Measurements from ENCODE around the gene CLDN5. TPM values are rescaled to one million over a fixed set of nuclear protein-coding genes. Genes with fewer than 3 reads are reported as not detected.

CLDN5 gene
- polyA plus RNA-seq, 3 donors from 2014 or later: 0.46 to 3.6 TPM; not detected in 1

DNA sequence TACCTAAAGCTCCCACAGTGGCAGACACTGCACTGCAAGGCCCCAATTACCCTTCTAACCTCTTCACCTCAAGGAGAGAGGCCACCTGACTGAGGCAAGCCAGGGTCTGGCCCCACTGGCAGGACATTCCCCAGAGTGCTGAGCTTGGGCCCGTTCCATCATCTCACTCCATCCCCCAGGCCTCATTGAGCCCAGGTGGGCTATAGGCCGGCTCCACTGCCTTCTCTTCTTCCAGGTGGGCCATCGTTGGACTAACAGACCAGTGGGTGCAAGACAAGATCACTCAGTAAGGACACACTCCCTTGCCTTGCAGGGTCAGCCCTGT is 25.4 kb downstream of the CLDN5 start:
- no peak for DNase-seq
- Mint-ChIP-seq H3K9me3 (no peaks in the 10 kb centered on the region), H3K4me1 (no peaks in the 10 kb centered on the region), H3K4me3 (no peak overlapping the region), H3K27ac (no peak overlapping the region), H3K27me3 (ENCODE audit: low read depth in 3 of 3) (no peaks in the 10 kb centered on the region), H3K36me3 (no peaks in the 10 kb centered on the region)

DNA sequence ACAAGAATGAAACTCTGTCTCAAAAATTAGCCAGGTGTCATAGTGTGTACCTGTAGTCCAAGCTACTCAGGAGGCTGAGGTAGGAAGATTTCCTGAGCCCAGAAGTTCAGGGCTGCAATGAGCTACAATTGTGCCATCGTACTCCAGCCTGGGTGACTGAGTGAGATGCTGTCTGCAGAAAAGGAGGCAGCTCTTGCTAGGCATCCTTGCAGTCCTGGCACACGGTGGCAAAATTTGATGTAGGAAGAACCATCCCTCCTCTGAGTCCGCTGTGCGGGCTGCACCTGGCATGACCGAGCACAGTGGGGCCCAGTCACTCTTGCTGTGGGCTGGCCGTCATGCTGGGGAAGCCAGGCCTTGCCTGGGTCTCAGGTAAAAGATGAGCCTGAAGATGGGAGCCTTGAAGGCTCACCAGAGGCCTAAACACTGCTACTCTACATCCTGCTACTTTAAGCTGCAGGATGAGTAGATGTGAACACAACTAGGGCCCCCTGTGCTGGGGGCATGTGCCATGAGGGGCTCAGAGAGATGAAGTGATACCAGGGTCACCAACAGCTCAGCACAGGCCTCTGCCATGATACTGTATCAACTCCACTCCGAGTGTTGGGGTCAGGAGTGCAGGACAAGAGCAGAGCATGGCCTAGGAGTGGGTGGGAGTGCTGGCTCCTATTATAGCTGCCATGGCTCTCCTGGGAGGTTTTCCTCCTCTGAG is 25.9 kb downstream of the CLDN5 start:
- no peaks in the 10 kb centered on the region for H3K9me3 Mint-ChIP-seq
- H3K4me3 Mint-ChIP-seq: no peak overlapping the region
- DNase-seq: no peak
- no peak overlapping the region for H3K27ac Mint-ChIP-seq
- no peaks in the 10 kb centered on the region for H3K4me1 Mint-ChIP-seq
- H3K27me3 Mint-ChIP-seq (ENCODE audit: low read depth in 3 of 3): no peaks in the 10 kb centered on the region
- H3K36me3 Mint-ChIP-seq: no peaks in the 10 kb centered on the region

DNA sequence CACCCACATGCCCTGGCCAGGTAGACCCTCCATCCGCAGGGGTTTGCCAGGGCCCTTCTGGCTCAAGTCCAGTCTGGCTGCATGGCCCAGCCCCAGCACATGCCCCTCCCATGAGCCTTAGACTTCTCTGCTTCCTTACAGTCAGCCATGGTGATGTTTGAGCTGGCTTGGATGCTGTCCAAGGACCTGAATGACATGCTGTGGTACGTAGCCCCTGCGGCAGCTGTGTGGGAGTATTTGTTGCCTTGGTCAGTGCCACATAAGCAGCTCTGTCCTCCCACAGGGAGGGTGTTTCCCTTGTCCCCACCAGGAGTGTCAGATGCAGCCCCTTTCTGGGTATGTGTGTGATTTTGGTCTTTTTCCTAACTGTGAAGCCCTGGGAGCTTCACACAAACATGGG is 27.0 kb downstream of the CLDN5 start:
- DNase-seq: no peak
- Mint-ChIP-seq H3K36me3 (no peaks in the 10 kb centered on the region), H3K4me3 (no peak overlapping the region), H3K4me1 (no peaks in the 10 kb centered on the region), H3K27ac (no peak overlapping the region), H3K9me3 (no peaks in the 10 kb centered on the region), H3K27me3 (ENCODE audit: low read depth in 3 of 3) (no peaks in the 10 kb centered on the region)

DNA sequence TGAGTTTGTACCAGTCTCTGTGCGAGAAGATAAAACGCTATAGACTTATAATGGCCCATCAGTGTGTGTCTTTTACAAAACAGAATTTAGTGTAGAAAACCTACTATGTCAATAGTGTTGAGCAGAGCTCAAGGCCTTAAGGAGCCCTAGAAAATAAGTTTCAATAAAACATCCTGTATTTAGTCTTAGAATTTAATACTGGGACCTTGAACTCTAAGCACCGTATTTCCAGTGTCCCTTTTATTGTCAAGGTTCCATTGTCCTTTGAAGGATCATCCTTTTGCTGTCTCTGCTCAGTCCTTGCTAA is 27.9 kb downstream of the CLDN5 start:
- no peaks in the 10 kb centered on the region for H3K4me1 Mint-ChIP-seq
- no peak overlapping the region for H3K4me3 Mint-ChIP-seq
- no peaks in the 10 kb centered on the region for H3K9me3 Mint-ChIP-seq
- no peak for DNase-seq
- H3K27me3 Mint-ChIP-seq (ENCODE audit: low read depth in 3 of 3): no peaks in the 10 kb centered on the region
- H3K36me3 Mint-ChIP-seq: no peaks in the 10 kb centered on the region
- no peak overlapping the region for H3K27ac Mint-ChIP-seq

- DNase-seq: no peak
- Mint-ChIP-seq H3K27me3 (ENCODE audit: low read depth in 3 of 3) (no peaks in the 10 kb centered on the region), H3K4me3 (no peak overlapping the region), H3K9me3 (no peaks in the 10 kb centered on the region), H3K36me3 (no peaks in the 10 kb centered on the region), H3K4me1 (no peaks in the 10 kb centered on the region), H3K27ac (no peak overlapping the region)
These were observed 28.5 kb downstream of the CLDN5 start for GRCh38 chr22:19495562-19496323.

DNA sequence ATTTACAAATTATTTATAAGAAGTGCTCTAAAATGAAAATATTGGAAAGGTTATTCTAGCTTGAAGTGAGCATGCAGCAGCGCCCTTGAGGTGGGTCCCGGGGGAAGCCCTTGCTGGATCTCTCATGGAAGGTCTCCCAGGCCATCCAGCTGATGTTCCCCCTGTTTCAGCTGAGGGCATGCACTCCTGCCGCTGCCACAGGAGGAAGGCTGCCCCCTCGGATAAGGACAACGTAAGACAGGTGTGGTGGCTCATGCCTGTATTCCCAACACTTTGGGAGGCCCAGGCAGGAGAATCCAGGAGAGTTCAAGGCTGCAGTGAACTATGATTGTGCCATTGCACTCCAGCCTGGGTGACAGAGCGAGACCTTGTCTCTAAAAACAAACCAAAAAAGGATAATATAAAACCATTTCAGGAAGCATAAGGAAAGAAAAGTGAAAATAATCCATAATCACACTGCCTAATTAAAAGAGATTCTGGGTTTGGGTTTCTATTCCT is 29.5 kb downstream of the CLDN5 start:
- no peaks in the 10 kb centered on the region for H3K27me3 Mint-ChIP-seq (ENCODE audit: low read depth in 3 of 3)
- H3K4me1 Mint-ChIP-seq: no peaks in the 10 kb centered on the region
- no peak for DNase-seq
- no peak overlapping the region for H3K4me3 Mint-ChIP-seq
- H3K27ac Mint-ChIP-seq: no peak overlapping the region
- no peaks in the 10 kb centered on the region for H3K9me3 Mint-ChIP-seq
- no peaks in the 10 kb centered on the region for H3K36me3 Mint-ChIP-seq

- H3K4me1 Mint-ChIP-seq: no peaks in the 10 kb centered on the region
- no peak overlapping the region for H3K27ac Mint-ChIP-seq
- H3K9me3 Mint-ChIP-seq: no peaks in the 10 kb centered on the region
- H3K27me3 Mint-ChIP-seq (ENCODE audit: low read depth in 3 of 3): no peaks in the 10 kb centered on the region
- H3K4me3 Mint-ChIP-seq: no peak overlapping the region
- DNase-seq: no peak
- no peaks in the 10 kb centered on the region for H3K36me3 Mint-ChIP-seq
These were observed 30.1 kb downstream of the CLDN5 start for GRCh38 chr22:19494001-19494560.

DNA sequence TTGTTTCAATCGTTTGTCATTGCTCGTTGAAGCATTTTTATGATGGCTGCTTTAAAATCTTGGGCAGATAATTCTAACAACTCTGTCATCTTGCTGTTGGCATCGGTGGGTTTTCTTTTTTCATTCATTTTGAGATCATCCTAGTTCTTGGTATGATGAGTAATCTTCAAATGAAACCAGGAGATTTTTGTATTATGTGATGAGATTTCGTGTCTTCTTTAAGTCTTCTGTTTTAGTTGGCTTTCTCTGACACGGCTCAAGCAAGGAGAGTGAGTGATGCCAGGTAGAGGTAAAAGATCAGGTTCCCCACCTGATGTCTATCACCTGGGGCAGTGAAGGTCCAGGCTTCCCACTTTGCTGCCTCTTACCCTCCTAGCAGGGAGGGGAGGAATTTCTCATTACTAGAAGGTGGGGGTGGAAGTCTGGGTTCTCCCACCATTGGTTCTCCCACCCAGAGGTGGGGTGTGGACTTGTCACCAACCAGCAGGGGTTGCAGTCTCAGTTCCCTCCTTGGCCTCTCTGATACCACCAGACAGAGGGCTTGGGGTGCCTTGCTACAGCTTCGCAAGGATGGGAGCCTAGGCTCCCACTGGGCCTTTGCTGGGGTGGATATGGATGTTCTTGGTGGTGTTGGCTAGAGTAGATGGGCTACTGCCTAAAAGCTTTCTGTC is 31.6 kb downstream of the CLDN5 start:
- no peaks in the 10 kb centered on the region for H3K4me1 Mint-ChIP-seq
- H3K4me3 Mint-ChIP-seq: no peak overlapping the region
- no peaks in the 10 kb centered on the region for H3K9me3 Mint-ChIP-seq
- no peaks in the 10 kb centered on the region for H3K36me3 Mint-ChIP-seq
- H3K27ac Mint-ChIP-seq: no peak overlapping the region
- H3K27me3 Mint-ChIP-seq (ENCODE audit: low read depth in 3 of 3): no peaks in the 10 kb centered on the region
- no peak for DNase-seq

DNA sequence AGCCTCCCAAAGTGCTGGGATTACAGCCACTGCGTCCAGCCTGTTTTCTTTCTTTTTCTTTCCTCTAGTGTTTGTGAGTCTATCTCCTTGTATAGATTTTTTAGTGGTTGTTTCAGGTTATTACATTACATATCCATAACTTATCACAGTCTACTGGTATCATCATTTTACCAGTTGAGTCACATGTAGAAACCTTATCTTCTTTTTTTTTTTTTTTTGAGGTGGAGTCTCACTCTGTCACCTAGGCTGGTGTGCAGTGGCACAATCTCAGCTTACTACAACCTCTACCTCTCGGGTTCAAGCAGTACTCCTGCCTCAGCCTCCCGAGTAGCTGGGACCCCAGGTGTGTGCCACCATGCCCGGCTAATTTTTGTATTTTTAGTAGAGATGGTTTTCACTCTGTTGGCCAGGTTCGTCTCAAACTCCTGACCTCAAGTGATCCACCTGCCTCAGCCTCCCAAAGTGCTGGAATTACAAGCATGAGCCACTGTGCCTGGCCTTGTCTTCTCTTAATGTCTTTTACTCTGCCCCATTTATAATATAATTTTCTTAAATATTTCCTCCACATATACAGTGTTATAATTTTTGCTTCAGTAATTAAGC is 33.5 kb downstream of the CLDN5 start:
- Mint-ChIP-seq H3K4me3 (no peak overlapping the region), H3K4me1 (no peaks in the 10 kb centered on the region), H3K27ac (no peak overlapping the region), H3K9me3 (no peaks in the 10 kb centered on the region), H3K36me3 (no peaks in the 10 kb centered on the region), H3K27me3 (ENCODE audit: low read depth in 3 of 3) (no peaks in the 10 kb centered on the region)
- DNase-seq: no peak

- no peaks in the 10 kb centered on the region for H3K9me3 Mint-ChIP-seq
- H3K36me3 Mint-ChIP-seq: no peaks in the 10 kb centered on the region
- H3K4me1 Mint-ChIP-seq: no peaks in the 10 kb centered on the region
- H3K4me3 Mint-ChIP-seq: no peak overlapping the region
- H3K27ac Mint-ChIP-seq: no peak overlapping the region
- no peak for DNase-seq
- H3K27me3 Mint-ChIP-seq (ENCODE audit: low read depth in 3 of 3): peaks cover 0 to 1% (median 0%) of the 10 kb centered on the region in 3 donors
These were observed 35.0 kb downstream of the CLDN5 start for GRCh38 chr22:19488884-19489843.

DNA sequence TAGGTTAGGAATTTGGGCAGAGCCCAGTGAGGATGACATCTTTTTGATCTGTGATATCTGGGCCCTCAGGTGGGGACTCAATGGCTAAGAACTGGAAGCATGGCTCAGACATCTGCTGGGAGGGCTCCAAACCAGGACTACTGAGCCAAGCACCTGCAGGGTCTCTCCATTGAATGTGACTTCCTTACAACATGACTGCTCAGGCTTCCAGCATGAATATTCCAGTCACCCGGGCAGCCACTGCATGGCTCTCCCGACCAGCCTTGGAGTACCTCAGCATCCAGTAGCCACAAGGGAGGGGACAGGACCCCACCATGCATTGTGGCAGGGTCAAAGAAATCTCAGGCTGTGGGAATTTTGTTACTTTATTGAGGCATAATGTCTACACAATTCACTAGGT is 35.9 kb downstream of the CLDN5 start:
- Mint-ChIP-seq H3K36me3 (no peaks in the 10 kb centered on the region), H3K4me3 (no peak overlapping the region)

DNA sequence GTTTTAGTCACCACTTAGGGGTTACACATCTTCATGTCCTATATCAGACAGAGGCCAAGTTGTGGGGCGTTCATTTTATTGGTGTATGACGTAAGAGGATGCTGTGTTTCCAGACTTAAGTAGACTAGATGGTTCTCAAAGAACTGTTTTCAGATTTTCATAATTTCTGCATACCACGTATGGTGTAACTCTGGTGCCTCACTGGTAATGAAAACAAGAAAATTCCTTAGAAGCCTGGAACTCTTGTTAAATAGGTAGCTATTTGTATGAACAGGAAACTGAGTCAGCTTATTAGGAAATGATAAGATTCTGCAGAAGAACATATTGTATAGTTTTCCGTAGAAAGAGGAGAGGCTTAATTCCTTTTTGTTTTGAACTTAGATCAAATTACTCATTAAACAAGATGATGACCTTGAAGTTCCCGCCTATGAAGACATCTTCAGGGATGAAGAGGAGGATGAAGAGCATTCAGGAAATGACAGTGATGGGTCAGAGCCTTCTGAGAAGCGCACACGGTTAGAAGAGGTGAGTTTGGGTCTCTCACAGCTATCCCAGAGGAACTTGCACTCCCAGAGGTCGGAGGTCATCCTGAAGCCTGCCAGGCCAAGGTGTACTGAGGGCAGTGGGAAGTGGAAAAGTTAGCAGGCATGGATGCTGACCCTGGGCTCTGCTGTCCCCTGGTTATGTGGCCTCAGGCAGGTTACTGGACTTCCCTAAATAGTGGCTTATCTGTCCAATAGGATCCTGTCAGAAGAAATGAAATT is 40.5 kb downstream of the CLDN5 start:
- H3K4me3 Mint-ChIP-seq: no peak overlapping the region
- no peaks in the 10 kb centered on the region for H3K36me3 Mint-ChIP-seq
- no peak for DNase-seq
- no peaks in the 10 kb centered on the region for H3K9me3 Mint-ChIP-seq
- peaks cover 8 to 9% of the 10 kb centered on the region in 2 donors for H3K4me1 Mint-ChIP-seq
- H3K27me3 Mint-ChIP-seq (ENCODE audit: low read depth in 3 of 3): peaks cover 5 to 7% (median 6%) of the 10 kb centered on the region in 3 donors
- H3K27ac Mint-ChIP-seq: peak overlapping the region in 1 of 6 donors; percentile 3

More for the DNA sequence above, 35.9 kb downstream of the CLDN5 start:
- H3K4me1 Mint-ChIP-seq: no peaks in the 10 kb centered on the region
- no peak overlapping the region for H3K27ac Mint-ChIP-seq
- no peaks in the 10 kb centered on the region for H3K9me3 Mint-ChIP-seq
- peaks cover 0 to 1% (median 0%) of the 10 kb centered on the region in 3 donors for H3K27me3 Mint-ChIP-seq (ENCODE audit: low read depth in 3 of 3)
- DNase-seq: no peak

All from immature natural killer cell (primary cell).